HEK293 (cell line): ENCODE results near the gene MAP7.

Experiments used
- CTCF ChIA-PET: fragments of 350-600 bp; formaldehyde crosslinking; extraction: SDS; loops from one replicate; lab custom pipeline; 2021; ENCODE audit warnings: antibody characterized with exemption; lab: Yijun Ruan, JAX
- POLR2A ChIA-PET: fragments of 300-600 bp; formaldehyde crosslinking; extraction: SDS; loops from one replicate; lab custom pipeline; 2020; ENCODE audit warnings: antibody characterized with exemption, inconsistent platforms; lab: Yijun Ruan, JAX
- H3K27ac ChIP-seq: fragments of 200-500 bp; sonication (Bioruptor generic); 2 replicates; pipeline ENCODE4 v1.5.1; 2014; ENCODE audit warnings: low read depth, low read length, control low read depth, inconsistent platforms; ENCODE audit errors: extremely low read depth
- H3K36me3 ChIP-seq, 2 experiments: fragments of 200-500 bp in 1 of 2; sonication (Bioruptor generic) in 1 of 2; 1 replicate in 1 of 2; 2 replicates in 1 of 2; pipeline ENCODE4 v1.5.1; 2014 to 2017; ENCODE audit warnings: inconsistent platforms in 2 of 2, low read length in 2 of 2; ENCODE audit not compliant: control insufficient read depth in 2 of 2, insufficient read depth in 1 of 2
- H3K4me1 ChIP-seq: fragments of 200-500 bp; sonication (Bioruptor generic); 2 replicates; pipeline ENCODE4 v1.5.1; 2014; ENCODE audit warnings: mild to moderate bottlenecking, low read length, inconsistent platforms; ENCODE audit not compliant: control insufficient read depth, insufficient read depth
- H3K4me3 ChIP-seq: 2 replicates; pipeline ENCODE4 v1.5.1; 2011; ENCODE audit warnings: low read depth, mild to moderate bottlenecking, control low read depth, low read length, moderate library complexity
- H3K9me3 ChIP-seq: fragments of 200-500 bp; sonication (Bioruptor generic); 2 replicates; pipeline ENCODE4 v1.5.1; 2014; ENCODE audit warnings: low read depth, low read length, inconsistent platforms; ENCODE audit not compliant: control insufficient read depth, insufficient read depth
- EGR2 ChIP-seq: fragments of 450-650 bp; formaldehyde crosslinking; IDR thresholded peaks from 2 replicates; pipeline ENCODE4 v1.5.1; 2016; ENCODE audit warnings: low read depth, missing biosample characterization, missing genetic modification characterization
- ELK4 ChIP-seq: IDR thresholded peaks from 2 replicates; pipeline ENCODE4 v1.6.1; 2011; ENCODE audit warnings: mild to moderate bottlenecking, low read depth, low read length, borderline replicate concordance
- HOXD13 ChIP-seq: sonication (generic); formaldehyde crosslinking; IDR thresholded peaks from 2 replicates; pipeline ENCODE4 v1.8.0; 2022; ENCODE audit warnings: missing genetic modification reagents, borderline replicate concordance
- IKZF3 ChIP-seq: fragments of 450-650 bp; IDR thresholded peaks from 2 replicates; pipeline ENCODE4 v1.5.0; 2018; ENCODE audit warnings: missing biosample characterization, mild to moderate bottlenecking, missing genetic modification characterization, moderate library complexity
- OVOL3 ChIP-seq: fragments of 450-650 bp; formaldehyde crosslinking; IDR thresholded peaks from 2 replicates; pipeline ENCODE4 v1.5.1; 2016; ENCODE audit warnings: missing biosample characterization, missing genetic modification characterization
- REPIN1 ChIP-seq: fragments of 450-650 bp; formaldehyde crosslinking; IDR thresholded peaks from 2 replicates; pipeline ENCODE4 v1.5.1; 2017; ENCODE audit warnings: missing biosample characterization, missing genetic modification characterization, low read depth
- REST ChIP-seq: fragments of 450-650 bp; formaldehyde crosslinking; IDR thresholded peaks from 2 replicates; pipeline ENCODE4 v1.5.1; 2016; ENCODE audit warnings: missing biosample characterization, missing genetic modification characterization
- SALL2 ChIP-seq: fragments of 450-650 bp; formaldehyde crosslinking; IDR thresholded peaks from 2 replicates; pipeline ENCODE4 v1.5.0; 2017; ENCODE audit warnings: missing biosample characterization, mild to moderate bottlenecking, missing genetic modification characterization, borderline replicate concordance
- SCRT1 ChIP-seq: fragments of 450-650 bp; formaldehyde crosslinking; IDR thresholded peaks from 2 replicates; pipeline ENCODE4 v1.5.1; 2016; ENCODE audit warnings: missing biosample characterization, missing genetic modification characterization, borderline replicate concordance
- SCRT2 ChIP-seq: fragments of 450-650 bp; formaldehyde crosslinking; IDR thresholded peaks from 2 replicates; pipeline ENCODE4 v1.5.1; 2016; ENCODE audit warnings: missing biosample characterization, missing genetic modification characterization
- ZNF121 ChIP-seq: fragments of 450-650 bp; formaldehyde crosslinking; IDR thresholded peaks from 2 replicates; pipeline ENCODE4 v1.5.1; 2016; ENCODE audit warnings: missing biosample characterization, missing genetic modification characterization
- ZNF133 ChIP-seq: fragments of 450-650 bp; formaldehyde crosslinking; IDR thresholded peaks from 2 replicates; pipeline ENCODE4 v1.5.1; 2016; ENCODE audit warnings: missing biosample characterization, missing genetic modification characterization
- ZNF169 ChIP-seq: fragments of 450-650 bp; formaldehyde crosslinking; IDR thresholded peaks from 2 replicates; pipeline ENCODE4 v1.5.1; 2016; ENCODE audit warnings: missing biosample characterization, missing genetic modification characterization
- ZNF175 ChIP-seq: fragments of 450-650 bp; formaldehyde crosslinking; IDR thresholded peaks from 2 replicates; pipeline ENCODE4 v1.5.1; 2016; ENCODE audit warnings: missing biosample characterization, missing genetic modification characterization
- ZNF19 ChIP-seq: fragments of 450-650 bp; formaldehyde crosslinking; IDR thresholded peaks from 2 replicates; pipeline ENCODE4; 2016; ENCODE audit warnings: missing biosample characterization, missing genetic modification characterization, low read depth
- ZNF2 ChIP-seq: fragments of 450-650 bp; formaldehyde crosslinking; IDR thresholded peaks from 2 replicates; pipeline ENCODE4 v1.5.1; 2016; ENCODE audit warnings: missing biosample characterization, missing genetic modification characterization
- ZNF211 ChIP-seq: fragments of 450-650 bp; formaldehyde crosslinking; IDR thresholded peaks from 2 replicates; pipeline ENCODE4 v1.5.1; 2016; ENCODE audit warnings: low read depth, missing biosample characterization, missing genetic modification characterization
- ZNF223 ChIP-seq: fragments of 450-650 bp; formaldehyde crosslinking; IDR thresholded peaks from 2 replicates; pipeline ENCODE4 v1.5.1; 2016; ENCODE audit warnings: missing biosample characterization, missing genetic modification characterization
- ZNF23 ChIP-seq: fragments of 450-650 bp; formaldehyde crosslinking; IDR thresholded peaks from 2 replicates; pipeline ENCODE4 v1.5.1; 2016; ENCODE audit warnings: missing biosample characterization, missing genetic modification characterization, borderline replicate concordance
- ZNF248 ChIP-seq: fragments of 450-650 bp; formaldehyde crosslinking; IDR thresholded peaks from 2 replicates; pipeline ENCODE4 v1.5.1; 2017; ENCODE audit warnings: missing biosample characterization, missing genetic modification characterization
- ZNF366 ChIP-seq: fragments of 450-650 bp; formaldehyde crosslinking; conservative IDR thresholded peaks from 2 replicates; pipeline ENCODE4 v1.5.1; 2016; ENCODE audit warnings: missing biosample characterization, missing genetic modification characterization
- ZNF394 ChIP-seq: fragments of 450-650 bp; formaldehyde crosslinking; IDR thresholded peaks from 2 replicates; pipeline ENCODE4 v1.5.1; 2016; ENCODE audit warnings: missing biosample characterization, missing genetic modification characterization, mild to moderate bottlenecking, moderate library complexity, borderline replicate concordance
- ZNF398 ChIP-seq: fragments of 450-650 bp; formaldehyde crosslinking; IDR thresholded peaks from 2 replicates; pipeline ENCODE4 v1.5.1; 2017; ENCODE audit warnings: missing biosample characterization, missing genetic modification characterization
- ZNF423 ChIP-seq: fragments of 450-650 bp; formaldehyde crosslinking; IDR thresholded peaks from 2 replicates; pipeline ENCODE4 v1.5.1; 2016; ENCODE audit warnings: missing biosample characterization, missing genetic modification characterization
- ZNF580 ChIP-seq: fragments of 450-650 bp; formaldehyde crosslinking; IDR thresholded peaks from 2 replicates; pipeline ENCODE4 v1.5.1; 2016; ENCODE audit warnings: missing biosample characterization, missing genetic modification characterization
- ZNF585B ChIP-seq: fragments of 450-650 bp; formaldehyde crosslinking; IDR thresholded peaks from 2 replicates; pipeline ENCODE4 v1.5.1; 2016; ENCODE audit warnings: missing biosample characterization, missing genetic modification characterization
- ZNF624 ChIP-seq: fragments of 450-650 bp; formaldehyde crosslinking; IDR thresholded peaks from 2 replicates; pipeline ENCODE4 v1.5.1; 2017; ENCODE audit warnings: missing biosample characterization, missing genetic modification characterization
- ZNF654 ChIP-seq: fragments of 450-650 bp; formaldehyde crosslinking; IDR thresholded peaks from 2 replicates; pipeline ENCODE4 v1.5.1; 2016; ENCODE audit warnings: low read depth, missing biosample characterization, missing genetic modification characterization
- ZNF664 ChIP-seq: fragments of 450-650 bp; formaldehyde crosslinking; IDR thresholded peaks from 2 replicates; pipeline ENCODE4 v1.5.1; 2016; ENCODE audit warnings: missing biosample characterization, missing genetic modification characterization

The MAP7 gene

GRCh38 chr6:136318676-136319075 lies 231.5 kb downstream of the MAP7 start:
- no peaks in the 10 kb centered on the region for H3K4me1 ChIP-seq
- POLR2A ChIA-PET, result interaction anchor here (2.0 kb wide), 1 partner anchor 68 kb away, joined by 9 read pairs; the partner anchor contains the start of gene MTFR2
- H3K9me3 ChIP-seq, result no peaks in the 10 kb centered on the region
- no peak overlapping the region for H3K27ac ChIP-seq
- CTCF ChIA-PET, result interaction anchor here (0.6 to 3.5 kb wide), 11 partner anchors 8 to 813 kb away, joined by 3 to 22 read pairs (median 9); partner anchors contain the start of genes BCLAF1, MAP7 and MTFR2
- no peak overlapping the region for H3K4me3 ChIP-seq
- TF ChIP-seq ZNF175 (tag by site-specific recombination) (no peak), ZNF169 (no peak), HOXD13 (no peak), ZNF248 (tag by site-specific recombination) (no peak), ZNF580 (tag by site-specific recombination) (no peak), ZNF223 (tag by site-specific recombination) (no peak), ZNF664 (no peak), SCRT1 (no peak), REPIN1 (tag by site-specific recombination) (no peak), ZNF394 (no peak), ZNF654 (no peak), ZNF19 (tag by site-specific recombination) (no peak), ZNF398 (tag by site-specific recombination) (no peak), SCRT2 (no peak)
- no peaks in the 10 kb centered on the region for H3K36me3 ChIP-seq

- ChIA-PET CTCF (interaction anchor here (0.7 to 3.5 kb wide), 24 partner anchors 9 to 812 kb away, joined by 3 to 22 read pairs (median 5); partner anchors contain the start of genes BCLAF1, MAP3K5, MAP7 and MTFR2), POLR2A (interaction anchor here (1.9 to 2.0 kb wide), 2 partner anchors 28 to 67 kb away, joined by 9 to 11 read pairs; partner anchors contain the start of genes BCLAF1 and MTFR2)
- H3K27ac ChIP-seq, result no peak overlapping the region
- no peak overlapping the region for H3K4me3 ChIP-seq
- TF ChIP-seq ZNF23 (tag by site-specific recombination) (no peak), ZNF133 (no peak), ZNF248 (tag by site-specific recombination) (no peak), EGR2 (no peak), ELK4 (no peak), ZNF585B (tag by site-specific recombination) (no peak), ZNF624 (no peak), ZNF366 (tag by site-specific recombination) (no peak), ZNF2 (tag by site-specific recombination) (no peak), ZNF121 (no peak), SALL2 (no peak), IKZF3 (tag by site-specific recombination) (no peak), ZNF211 (tag by site-specific recombination) (no peak), OVOL3 (tag by site-specific recombination) (no peak), ZNF423 (tag by site-specific recombination) (no peak), REST (tag by site-specific recombination) (no peak)
- no peaks in the 10 kb centered on the region for H3K36me3 ChIP-seq
- no peaks in the 10 kb centered on the region for H3K4me1 ChIP-seq
- no peaks in the 10 kb centered on the region for H3K9me3 ChIP-seq
These were observed 232.3 kb downstream of the MAP7 start for GRCh38 chr6:136317971-136318370.
